ENCODE measurements around the gene NEDD8.
A peak's percentile ranks its signal among the peaks of the same experiment; 100 is the strongest.

NEDD8 gene

GRCh38 chr14:24213866-24214662 lies 18.1 kb downstream of the NEDD8 start:
- no peak for TF ChIP-seq CTCF (IDR thresholded peaks at IDR 0.05)
- Histone ChIP-seq H3K4me1 (ENCODE audit: control insufficient read depth in 1 of 2, insufficient read depth in 1 of 2, low read depth in 1 of 2, low read length in 1 of 2) (peaks cover 27 to 35% of the 10 kb centered on the region in 2 experiments), H3K27ac (peak overlapping the region; percentile 97), H3K9me3 (no peaks in the 10 kb centered on the region), H3K4me3 (ENCODE audit: low read depth in 1 of 2, low read length in 1 of 2) (peak overlapping the region; percentile 73 to 79), H3K27me3 (no peaks in the 10 kb centered on the region), H3K36me3 (peaks cover 30% of the 10 kb centered on the region)

GRCh38 chr14:24212924-24213865 lies 19.0 kb downstream of the NEDD8 start, which contains the start of gene CHMP4A:
CHMP4A (minus strand) TSS chr14:24213488; CDS start chr14:24213439, 49 bp downstream.
- peak; percentile 34 for TF ChIP-seq CTCF (IDR thresholded peaks at IDR 0.05)
- Histone ChIP-seq H3K27me3 (no peaks in the 10 kb centered on the region), H3K4me1 (ENCODE audit: control insufficient read depth in 1 of 2, insufficient read depth in 1 of 2, low read depth in 1 of 2, low read length in 1 of 2) (peaks cover 27 to 35% of the 10 kb centered on the region in 2 experiments), H3K36me3 (peaks cover 35% of the 10 kb centered on the region), H3K4me3 (ENCODE audit: low read depth in 1 of 2, low read length in 1 of 2) (peak within 1 kb of the TSS; percentile 73 to 79), H3K9me3 (no peaks in the 10 kb centered on the region), H3K27ac (peak within 1 kb of the TSS; percentile 97)

- no peaks in the 10 kb centered on the region for H3K9me3 ChIP-seq
- no peaks in the 10 kb centered on the region for H3K27me3 ChIP-seq
- no peak overlapping the region for H3K4me3 ChIP-seq (ENCODE audit: low read depth in 1 of 2, low read length in 1 of 2)
- peaks cover 48% of the 10 kb centered on the region for H3K36me3 ChIP-seq
- H3K4me1 ChIP-seq (ENCODE audit: control insufficient read depth in 1 of 2, insufficient read depth in 1 of 2, low read depth in 1 of 2, low read length in 1 of 2) = peaks cover 26 to 33% of the 10 kb centered on the region in 2 experiments
- no peak for TF ChIP-seq CTCF (IDR thresholded peaks at IDR 0.05)
- peak overlapping the region; percentile 97 for H3K27ac ChIP-seq
These were observed 20.9 kb downstream of the NEDD8 start for GRCh38 chr14:24211311-24211710.

GRCh38 chr14:24207625-24208024 lies 24.5 kb downstream of the NEDD8 start:
- Histone ChIP-seq H3K27ac (no peak overlapping the region), H3K36me3 (peaks cover 58% of the 10 kb centered on the region), H3K4me3 (ENCODE audit: low read depth in 1 of 2, low read length in 1 of 2) (no peak overlapping the region)

More at GRCh38 chr14:24207625-24208024, 24.5 kb downstream of the NEDD8 start:
- H3K27me3 ChIP-seq = no peaks in the 10 kb centered on the region
- no peak for TF ChIP-seq CTCF (IDR thresholded peaks at IDR 0.05)
- H3K9me3 ChIP-seq = no peaks in the 10 kb centered on the region
- H3K4me1 ChIP-seq (ENCODE audit: control insufficient read depth in 1 of 2, insufficient read depth in 1 of 2, low read depth in 1 of 2, low read length in 1 of 2) = peaks cover 0 to 5% of the 10 kb centered on the region in 2 experiments

All from neutrophil (primary cell).